Activated naive CD4-positive, alpha-beta T cell treated with anti-CD3 and anti-CD28 coated beads, Interleukin-2, amount 50 U/mL, for 72 hours (primary cell): ENCODE measurements around the gene LVRN. TPM values are rescaled to one million over a fixed set of nuclear protein-coding genes. Genes with fewer than 3 reads are reported as not detected.

Experiments
- ATAC-seq, 2 donors: fragments of 150-1000 bp; cut with Tn5 transposase; 2 replicates each; pipeline ENCODE4 v1.10.0; 2021; ENCODE audit warnings: mild to moderate bottlenecking in 2 of 2, moderate library complexity in 2 of 2
- DNase-seq, 2 donors: peaks; one replicate each; pipeline ENCODE4 v3.0.0; 2021 to 2022; ENCODE audit warnings: low spot score in 2 of 2
- H3K27ac Mint-ChIP-seq, 2 donors: one replicate each; pipeline ENCODE4 v1.8.0; 2022; ENCODE audit warnings: mild to moderate bottlenecking in 2 of 2, mixed read lengths in 2 of 2
- H3K36me3 Mint-ChIP-seq, 2 donors: one replicate each; pipeline ENCODE4 v1.8.0; 2022; ENCODE audit warnings: mixed read lengths in 2 of 2
- H3K9me3 Mint-ChIP-seq, 2 donors: one replicate each; pipeline ENCODE4 v1.8.0; 2022; ENCODE audit warnings: mixed read lengths in 2 of 2
- total RNA-seq, 2 donors: library from RNA; stranded (reverse); gene quantifications; one replicate each; pipeline ENCODE4 v1.2.3, GENCODE V29; 2022

The LVRN gene
- total RNA-seq, 2 donors from 2014 or later = 0.31 TPM; not detected in 1

GRCh38 chr5:115988002-115988401 lies 25.7 kb downstream of the LVRN start:
- no peaks in the 10 kb centered on the region for H3K36me3 Mint-ChIP-seq
- no peak for ATAC-seq
- no peaks in the 10 kb centered on the region for H3K9me3 Mint-ChIP-seq
- no peak overlapping the region for H3K27ac Mint-ChIP-seq
- no peak for DNase-seq

- H3K36me3 Mint-ChIP-seq = no peaks in the 10 kb centered on the region
- no peak for ATAC-seq
- no peak for DNase-seq
- H3K27ac Mint-ChIP-seq = no peak overlapping the region
- no peaks in the 10 kb centered on the region for H3K9me3 Mint-ChIP-seq
Measured at GRCh38 chr5:115992848-115993350, 30.6 kb downstream of the LVRN start.

GRCh38 chr5:115995351-115995750 lies 33.1 kb downstream of the LVRN start:
- H3K36me3 Mint-ChIP-seq = no peaks in the 10 kb centered on the region
- no peak for ATAC-seq
- H3K9me3 Mint-ChIP-seq = no peaks in the 10 kb centered on the region
- H3K27ac Mint-ChIP-seq = no peak overlapping the region
- no peak for DNase-seq

GRCh38 chr5:116002116-116002906 lies 40.0 kb downstream of the LVRN start:
- Mint-ChIP-seq H3K36me3 (no peaks in the 10 kb centered on the region), H3K9me3 (no peaks in the 10 kb centered on the region), H3K27ac (no peak overlapping the region)
- ATAC-seq (no peak), DNase-seq (no peak)

- no peaks in the 10 kb centered on the region for H3K9me3 Mint-ChIP-seq
- H3K36me3 Mint-ChIP-seq = no peaks in the 10 kb centered on the region
- H3K27ac Mint-ChIP-seq = no peak overlapping the region
- DNase-seq = no peak
- ATAC-seq = no peak
Measured at GRCh38 chr5:116004248-116004647, 42.0 kb downstream of the LVRN start.

- H3K36me3 Mint-ChIP-seq = no peaks in the 10 kb centered on the region
- ATAC-seq = no peak
- no peak for DNase-seq
- no peaks in the 10 kb centered on the region for H3K9me3 Mint-ChIP-seq
- H3K27ac Mint-ChIP-seq = no peak overlapping the region
Measured at GRCh38 chr5:116009806-116010205, 47.5 kb downstream of the LVRN start.

- no peak for DNase-seq
- no peaks in the 10 kb centered on the region for H3K36me3 Mint-ChIP-seq
- no peak overlapping the region for H3K27ac Mint-ChIP-seq
- H3K9me3 Mint-ChIP-seq = no peaks in the 10 kb centered on the region
- ATAC-seq = no peak
Measured at GRCh38 chr5:116011046-116011445, 48.8 kb downstream of the LVRN start.

GRCh38 chr5:116013207-116013785 lies 51.0 kb downstream of the LVRN start:
- H3K9me3 Mint-ChIP-seq = no peaks in the 10 kb centered on the region
- DNase-seq (no peak), ATAC-seq (no peak)
- H3K36me3 Mint-ChIP-seq = no peaks in the 10 kb centered on the region
- no peak overlapping the region for H3K27ac Mint-ChIP-seq

GRCh38 chr5:116013936-116014335 lies 51.7 kb downstream of the LVRN start:
- no peak overlapping the region for H3K27ac Mint-ChIP-seq
- H3K36me3 Mint-ChIP-seq = no peaks in the 10 kb centered on the region
- ATAC-seq = no peak

GRCh38 chr5:116023619-116024018 lies 61.3 kb downstream of the LVRN start:
- Mint-ChIP-seq H3K9me3 (no peaks in the 10 kb centered on the region), H3K36me3 (no peaks in the 10 kb centered on the region)
- no peak for ATAC-seq

More at GRCh38 chr5:116013936-116014335, 51.7 kb downstream of the LVRN start:
- DNase-seq = no peak
- no peaks in the 10 kb centered on the region for H3K9me3 Mint-ChIP-seq

GRCh38 chr5:116025866-116026265 lies 63.6 kb downstream of the LVRN start:
- Mint-ChIP-seq H3K27ac (no peak overlapping the region), H3K36me3 (no peaks in the 10 kb centered on the region), H3K9me3 (no peaks in the 10 kb centered on the region)
- DNase-seq (no peak), ATAC-seq (no peak)

More at GRCh38 chr5:116023619-116024018, 61.3 kb downstream of the LVRN start:
- DNase-seq = no peak
- H3K27ac Mint-ChIP-seq = no peak overlapping the region

- Mint-ChIP-seq H3K9me3 (no peaks in the 10 kb centered on the region), H3K27ac (no peak within 1 kb of the TSS), H3K36me3 (no peaks in the 10 kb centered on the region)
- DNase-seq = no peak
- no peak for ATAC-seq
Measured at GRCh38 chr5:116032094-116032517, 69.8 kb downstream of the LVRN start, which contains the start of gene ARL14EPL. TSS of gene ARL14EPL (plus strand) at chr5:116032472. CDS start at chr5:116051466, 18,994 bp downstream.

GRCh38 chr5:116032991-116033390 lies 70.7 kb downstream of the LVRN start:
- ATAC-seq (no peak), DNase-seq (no peak)
- H3K36me3 Mint-ChIP-seq = no peaks in the 10 kb centered on the region
- no peaks in the 10 kb centered on the region for H3K9me3 Mint-ChIP-seq
- H3K27ac Mint-ChIP-seq = no peak overlapping the region

GRCh38 chr5:116035123-116035522 lies 72.8 kb downstream of the LVRN start:
- DNase-seq (no peak), ATAC-seq (no peak)
- Mint-ChIP-seq H3K27ac (no peak overlapping the region), H3K9me3 (no peaks in the 10 kb centered on the region), H3K36me3 (no peaks in the 10 kb centered on the region)

- no peaks in the 10 kb centered on the region for H3K9me3 Mint-ChIP-seq
- ATAC-seq = no peak
- no peaks in the 10 kb centered on the region for H3K36me3 Mint-ChIP-seq
- H3K27ac Mint-ChIP-seq = no peak overlapping the region
- DNase-seq = no peak
Measured at GRCh38 chr5:116037236-116037822, 75.1 kb downstream of the LVRN start.

- Mint-ChIP-seq H3K9me3 (no peaks in the 10 kb centered on the region), H3K36me3 (no peaks in the 10 kb centered on the region), H3K27ac (no peak overlapping the region)
- DNase-seq (no peak), ATAC-seq (no peak)
Measured at GRCh38 chr5:116038817-116039216, 76.5 kb downstream of the LVRN start.

GRCh38 chr5:116042375-116042774 lies 80.1 kb downstream of the LVRN start:
- Mint-ChIP-seq H3K9me3 (no peaks in the 10 kb centered on the region), H3K36me3 (no peaks in the 10 kb centered on the region), H3K27ac (no peak overlapping the region)
- DNase-seq (no peak), ATAC-seq (no peak)
